Keratinocyte (primary cell): Measurements from ENCODE around the gene CLCN2. TPM values are rescaled to one million over a fixed set of nuclear protein-coding genes. Genes with fewer than 3 reads are reported as not detected.
A peak's percentile ranks its signal among the peaks of the same experiment; 100 is the strongest.

Experiments
- DNase-seq: peaks from one replicate; pipeline ENCODE4 v3.0.0-alpha.2; 2011; ENCODE audit warnings: low read depth, missing footprints, low spot score
- FAIRE-seq: peaks from 2 replicates; lab custom pipeline; 2011; peaks lifted over from hg19 to GRCh38; lab: Jason Lieb, UNC
- H2AFZ ChIP-seq: 2 replicates; pipeline ENCODE4 v1.6.0; 2012; ENCODE audit warnings: low read length, control low read depth, inconsistent platforms; ENCODE audit not compliant: control insufficient read depth
- H3K27ac ChIP-seq: 2 replicates; pipeline ENCODE4 v1.5.1; 2011; ENCODE audit warnings: low read length; ENCODE audit not compliant: control insufficient read depth, insufficient read depth
- H3K27me3 ChIP-seq: 3 replicates; pipeline ENCODE4 v1.6.0; 2011; ENCODE audit warnings: low read length; ENCODE audit not compliant: control insufficient read depth, insufficient read depth; ENCODE audit errors: extremely low read depth
- H3K36me3 ChIP-seq, 2 experiments: 2 replicates in 1 of 2; 3 replicates in 1 of 2; pipeline ENCODE4 v1.5.1; 2011; ENCODE audit warnings: low read length in 2 of 2, mild to moderate bottlenecking in 1 of 2; ENCODE audit not compliant: control insufficient read depth in 2 of 2, insufficient read depth in 2 of 2; ENCODE audit errors: extremely low read depth in 1 of 2
- H3K4me1 ChIP-seq: 3 replicates; pipeline ENCODE4 v1.5.1; 2011; ENCODE audit warnings: low read length; ENCODE audit not compliant: control insufficient read depth, insufficient read depth; ENCODE audit errors: extremely low read depth
- H3K4me2 ChIP-seq: 3 replicates; pipeline ENCODE4 v1.6.0; 2011; ENCODE audit warnings: low read depth, low read length; ENCODE audit not compliant: control insufficient read depth, insufficient read depth; ENCODE audit errors: extremely low read depth
- H3K4me3 ChIP-seq, 3 experiments: fragments of 200-600 bp in 1 of 3; sonication (generic) in 1 of 3; 2 replicates in 2 of 3; 3 replicates in 1 of 3; pipeline ENCODE4 v1.5.1; 2011 to 2016; ENCODE audit warnings: low read length in 3 of 3, mild to moderate bottlenecking in 3 of 3, control low read depth in 2 of 3, inconsistent platforms in 1 of 3, low read depth in 1 of 3, mixed read lengths in 1 of 3, mixed run types in 1 of 3, moderate library complexity in 1 of 3; ENCODE audit not compliant: control insufficient read depth in 2 of 3, insufficient read depth in 2 of 3; ENCODE audit errors: extremely low read depth in 1 of 3
- H3K79me2 ChIP-seq: 2 replicates; pipeline ENCODE4 v1.6.0; 2012; ENCODE audit warnings: low read length; ENCODE audit not compliant: control insufficient read depth, insufficient read depth
- H3K9ac ChIP-seq: 3 replicates; pipeline ENCODE4 v1.6.0; 2011; ENCODE audit warnings: low read length; ENCODE audit not compliant: control insufficient read depth, insufficient read depth; ENCODE audit errors: extremely low read depth
- H3K9me1 ChIP-seq: 3 replicates; pipeline ENCODE4 v1.6.0; 2011; ENCODE audit warnings: low read length; ENCODE audit not compliant: control insufficient read depth, insufficient read depth; ENCODE audit errors: extremely low read depth
- H3K9me3 ChIP-seq: 2 replicates; pipeline ENCODE4 v1.5.1; 2012; ENCODE audit warnings: low read depth, low read length; ENCODE audit not compliant: control insufficient read depth
- H4K20me1 ChIP-seq: 3 replicates; pipeline ENCODE4 v1.6.0; 2011; ENCODE audit warnings: low read length; ENCODE audit not compliant: control insufficient read depth, insufficient read depth; ENCODE audit errors: extremely low read depth
- EZH2 ChIP-seq: IDR thresholded peaks from one replicate; pipeline ENCODE4 v1.6.1; 2012; ENCODE audit warnings: inconsistent platforms, mild to moderate bottlenecking, low read length, moderate library complexity
- dilution Hi-C: fragments of 300-500 bp; cut with MboI; formaldehyde crosslinking; loops from one replicate; pipeline ENCODE4 v1.7.0; 2020; ENCODE audit warnings: low sequenced_read_pairs; ENCODE audit not compliant: extremely low pct_ligation_motif_present
- polyA plus RNA-seq, 5 experiments: library from polyadenylated mRNA; depleted of rRNA in 3 of 5; stranded (reverse) in 3 of 5; stranded (forward) in 1 of 5; unstranded in 1 of 5; fragments of >200 nt; gene quantifications; 1 replicate in 1 of 5; 2 replicates in 3 of 5; 3 replicates in 1 of 5; pipeline versions ENCODE4 v1.2.1 to v1.2.3, GENCODE V29; 2011 to 2012; ENCODE audit warnings: missing spikeins in 2 of 5, low read depth in 1 of 5, low replicate concordance in 1 of 5
- TF ChIP-seq, protein P1 (sequence below), 3 experiments: IDR thresholded peaks in 1 of 3; conservative IDR thresholded peaks in 1 of 3; optimal IDR thresholded peaks in 1 of 3; 2 replicates in 2 of 3; 3 replicates in 1 of 3; pipeline versions ENCODE3 to v1.5.1; 2011; ENCODE audit warnings: low read length in 3 of 3, mild to moderate bottlenecking in 3 of 3, moderate library complexity in 2 of 3, control low read depth in 1 of 3, inconsistent platforms in 1 of 3; ENCODE audit not compliant: insufficient read depth in 2 of 3; ENCODE audit errors: extremely low read depth in 1 of 3

The CLCN2 gene
- polyA plus RNA-seq, 1 donor (not counting 4 experiments of a cell fraction or from before 2014, with no cell fraction given): 3.1 TPM

DNA sequence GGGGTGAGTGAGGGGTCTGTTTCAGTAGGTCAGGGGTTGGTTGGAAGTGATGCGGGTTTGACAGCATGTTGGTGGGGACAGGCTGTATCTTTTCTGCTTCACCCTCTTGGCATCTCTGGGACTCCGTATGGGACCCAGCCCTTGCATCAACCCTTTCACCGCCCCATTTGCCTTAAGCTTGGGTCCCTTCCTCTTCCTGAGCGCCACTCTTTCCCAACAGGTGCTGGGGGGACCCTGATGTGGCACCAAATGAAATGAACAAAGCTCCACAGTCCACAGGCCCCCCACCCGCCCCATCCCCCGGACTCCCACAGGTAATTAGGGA is 45.9 kb downstream of the CLCN2 start:
- Histone ChIP-seq H3K27ac (peak overlapping the region; percentile 83), H3K9me3 (no peaks in the 10 kb centered on the region), H3K79me2 (peaks cover 52% of the 10 kb centered on the region), H3K9ac (peak overlapping the region; percentile 77), H4K20me1 (peaks cover 39% of the 10 kb centered on the region), H2AFZ (no peak overlapping the region), H3K4me2 (peak overlapping the region; percentile 97), H3K9me1 (no peaks in the 10 kb centered on the region), H3K36me3 (peaks cover 7 to 28% of the 10 kb centered on the region in 2 experiments), H3K4me1 (peaks cover 35% of the 10 kb centered on the region), H3K27me3 (no peaks in the 10 kb centered on the region), H3K4me3 (peak overlapping the region; percentile 73 to 90 (median 87))
- TF ChIP-seq, protein P1, sequence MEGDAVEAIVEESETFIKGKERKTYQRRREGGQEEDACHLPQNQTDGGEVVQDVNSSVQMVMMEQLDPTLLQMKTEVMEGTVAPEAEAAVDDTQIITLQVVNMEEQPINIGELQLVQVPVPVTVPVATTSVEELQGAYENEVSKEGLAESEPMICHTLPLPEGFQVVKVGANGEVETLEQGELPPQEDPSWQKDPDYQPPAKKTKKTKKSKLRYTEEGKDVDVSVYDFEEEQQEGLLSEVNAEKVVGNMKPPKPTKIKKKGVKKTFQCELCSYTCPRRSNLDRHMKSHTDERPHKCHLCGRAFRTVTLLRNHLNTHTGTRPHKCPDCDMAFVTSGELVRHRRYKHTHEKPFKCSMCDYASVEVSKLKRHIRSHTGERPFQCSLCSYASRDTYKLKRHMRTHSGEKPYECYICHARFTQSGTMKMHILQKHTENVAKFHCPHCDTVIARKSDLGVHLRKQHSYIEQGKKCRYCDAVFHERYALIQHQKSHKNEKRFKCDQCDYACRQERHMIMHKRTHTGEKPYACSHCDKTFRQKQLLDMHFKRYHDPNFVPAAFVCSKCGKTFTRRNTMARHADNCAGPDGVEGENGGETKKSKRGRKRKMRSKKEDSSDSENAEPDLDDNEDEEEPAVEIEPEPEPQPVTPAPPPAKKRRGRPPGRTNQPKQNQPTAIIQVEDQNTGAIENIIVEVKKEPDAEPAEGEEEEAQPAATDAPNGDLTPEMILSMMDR (optimal IDR thresholded peaks at IDR 0.05 in 1 of 3, IDR thresholded peaks at IDR 0.05 in 1 of 3, conservative IDR thresholded peaks at IDR 0.05 in 1 of 3; ENCODE audit: extremely low read depth in 1 of 3, insufficient read depth in 2 of 3, low read length in 3 of 3): no peak
- no peak for TF ChIP-seq EZH2
- no peak for FAIRE-seq
- no peak for DNase-seq
- dilution Hi-C loops: no loop called here

DNA sequence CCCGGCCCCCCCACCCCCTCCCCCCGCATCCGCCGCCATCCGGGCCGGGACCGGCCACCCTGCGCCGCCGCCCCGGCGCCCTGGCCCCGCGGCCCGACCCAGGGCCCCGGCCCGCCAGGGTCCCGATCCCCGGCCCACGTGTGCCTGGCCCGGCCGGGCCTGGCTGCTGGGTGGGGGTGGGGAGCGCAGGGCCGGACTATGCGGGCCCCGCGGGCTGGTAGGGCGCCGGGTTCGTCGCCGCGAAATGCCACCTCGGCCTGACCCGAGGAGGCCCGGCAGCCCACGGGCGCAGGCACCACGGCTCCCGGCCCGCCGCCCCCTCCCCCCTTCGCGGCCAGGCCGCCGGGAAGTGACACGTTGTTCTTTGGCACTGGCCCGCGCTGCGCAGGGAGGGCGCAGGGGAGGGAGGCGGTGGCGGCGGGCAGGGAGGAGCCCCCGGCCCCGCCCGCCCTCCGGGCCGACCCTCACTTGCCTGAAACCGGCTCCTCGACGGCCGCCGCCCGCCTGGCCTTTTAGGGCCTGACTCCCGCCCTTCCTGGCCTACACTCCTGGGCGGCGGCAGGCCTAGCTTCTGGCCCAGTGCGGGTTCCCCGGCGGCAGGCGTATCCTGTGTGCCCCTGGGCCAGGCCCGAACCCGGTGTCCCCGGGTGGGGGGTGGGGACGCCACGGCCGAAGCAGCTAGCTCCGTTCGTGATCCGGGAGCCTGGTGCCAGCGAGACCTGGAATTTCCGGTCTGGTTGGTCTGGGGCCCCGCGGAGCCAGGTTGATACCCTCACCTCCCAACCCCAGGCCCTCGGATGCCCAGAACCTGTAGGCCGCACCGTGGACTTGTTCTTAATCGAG is 46.5 kb downstream of the CLCN2 start:
- no peak for TF ChIP-seq EZH2
- TF ChIP-seq, protein P1 (optimal IDR thresholded peaks at IDR 0.05 in 1 of 3, IDR thresholded peaks at IDR 0.05 in 1 of 3, conservative IDR thresholded peaks at IDR 0.05 in 1 of 3; ENCODE audit: extremely low read depth in 1 of 3, insufficient read depth in 2 of 3, low read length in 3 of 3): no peak
- Histone ChIP-seq H3K4me2 (peak overlapping the region; percentile 97), H3K4me1 (peaks cover 30% of the 10 kb centered on the region), H4K20me1 (peaks cover 36% of the 10 kb centered on the region), H3K4me3 (peak overlapping the region; percentile 73 to 90 (median 87)), H3K9ac (peak overlapping the region; percentile 77), H3K79me2 (peaks cover 47% of the 10 kb centered on the region), H3K27ac (peak overlapping the region; percentile 83), H3K36me3 (peaks cover 5 to 25% of the 10 kb centered on the region in 2 experiments), H3K9me3 (no peaks in the 10 kb centered on the region), H2AFZ (no peak overlapping the region), H3K27me3 (no peaks in the 10 kb centered on the region), H3K9me1 (no peaks in the 10 kb centered on the region)
- no peak for FAIRE-seq
- dilution Hi-C loops: no loop called here
- no peak for DNase-seq
